ENCODE data around the gene SVBP. TPM values are rescaled to one million over a fixed set of nuclear protein-coding genes. Genes with fewer than 3 reads are reported as not detected.

SVBP gene
- total RNA-seq, 3 donors from 2014 or later = 14.9 to 20.3 (median 15.4) TPM

DNA sequence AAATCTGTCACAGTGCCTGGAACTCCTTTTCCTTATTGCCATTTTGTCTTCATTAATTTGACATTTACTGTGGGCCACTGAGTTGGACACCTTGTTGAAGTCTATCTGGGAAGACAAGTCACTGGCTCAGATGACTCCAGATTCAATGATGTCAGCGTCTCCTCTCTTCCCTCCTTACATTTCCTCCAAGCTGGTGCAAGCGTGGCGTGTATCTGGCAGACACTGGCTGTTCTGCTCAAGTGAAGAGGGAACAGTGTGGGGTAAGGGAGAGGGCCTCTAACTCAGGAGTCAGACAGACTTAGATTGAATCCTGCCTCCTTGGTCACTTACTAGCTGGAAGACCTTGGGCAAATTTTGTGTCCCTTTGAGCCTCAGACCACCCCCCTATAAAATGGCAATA lies 20.5 kb upstream of the SVBP start:
- Histone ChIP-seq H3K36me3 (ENCODE audit: low read depth) (no peaks in the 10 kb centered on the region), H3K9me3 (no peaks in the 10 kb centered on the region), H3K4me1 (ENCODE audit: low read depth) (no peaks in the 10 kb centered on the region), H3K4me3 (no peak overlapping the region)
- ATAC-seq (no peak), DNase-seq (no peak)
- TF ChIP-seq, protein P1, sequence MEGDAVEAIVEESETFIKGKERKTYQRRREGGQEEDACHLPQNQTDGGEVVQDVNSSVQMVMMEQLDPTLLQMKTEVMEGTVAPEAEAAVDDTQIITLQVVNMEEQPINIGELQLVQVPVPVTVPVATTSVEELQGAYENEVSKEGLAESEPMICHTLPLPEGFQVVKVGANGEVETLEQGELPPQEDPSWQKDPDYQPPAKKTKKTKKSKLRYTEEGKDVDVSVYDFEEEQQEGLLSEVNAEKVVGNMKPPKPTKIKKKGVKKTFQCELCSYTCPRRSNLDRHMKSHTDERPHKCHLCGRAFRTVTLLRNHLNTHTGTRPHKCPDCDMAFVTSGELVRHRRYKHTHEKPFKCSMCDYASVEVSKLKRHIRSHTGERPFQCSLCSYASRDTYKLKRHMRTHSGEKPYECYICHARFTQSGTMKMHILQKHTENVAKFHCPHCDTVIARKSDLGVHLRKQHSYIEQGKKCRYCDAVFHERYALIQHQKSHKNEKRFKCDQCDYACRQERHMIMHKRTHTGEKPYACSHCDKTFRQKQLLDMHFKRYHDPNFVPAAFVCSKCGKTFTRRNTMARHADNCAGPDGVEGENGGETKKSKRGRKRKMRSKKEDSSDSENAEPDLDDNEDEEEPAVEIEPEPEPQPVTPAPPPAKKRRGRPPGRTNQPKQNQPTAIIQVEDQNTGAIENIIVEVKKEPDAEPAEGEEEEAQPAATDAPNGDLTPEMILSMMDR (IDR thresholded peaks at IDR 0.05) = no peak
- intact Hi-C loops (cut with DNase I, micrococcal nuclease) = no loop called here

DNA sequence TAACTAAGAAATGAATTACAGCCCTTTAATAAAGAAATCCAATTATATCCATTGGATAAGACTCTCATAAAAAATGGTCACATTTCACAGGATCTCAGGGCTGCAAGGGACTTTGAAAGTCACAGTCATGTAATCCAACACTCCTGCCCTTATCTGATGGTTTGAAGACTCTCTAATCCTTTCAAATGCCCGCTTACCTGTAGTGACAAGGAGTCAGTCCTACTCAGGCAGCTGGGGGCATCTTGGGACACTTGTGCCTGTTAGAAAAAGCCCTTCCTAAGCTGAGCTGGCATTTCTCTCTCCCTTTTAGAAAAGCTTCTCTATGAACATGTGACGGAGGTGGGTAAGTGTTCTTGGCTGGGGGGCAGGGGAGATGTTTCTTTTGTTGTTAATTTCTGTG lies 18.2 kb upstream of the SVBP start:
- TF ChIP-seq, protein P1 (IDR thresholded peaks at IDR 0.05) = no peak
- intact Hi-C loops (cut with DNase I, micrococcal nuclease) = no loop called here
- no peaks in the 10 kb centered on the region for H3K9me3 ChIP-seq
- no peaks in the 10 kb centered on the region for H3K36me3 ChIP-seq (ENCODE audit: low read depth)
- no peak for ATAC-seq
- no peak overlapping the region for H3K4me3 ChIP-seq
- no peaks in the 10 kb centered on the region for H3K4me1 ChIP-seq (ENCODE audit: low read depth)
- DNase-seq = no peak

DNA sequence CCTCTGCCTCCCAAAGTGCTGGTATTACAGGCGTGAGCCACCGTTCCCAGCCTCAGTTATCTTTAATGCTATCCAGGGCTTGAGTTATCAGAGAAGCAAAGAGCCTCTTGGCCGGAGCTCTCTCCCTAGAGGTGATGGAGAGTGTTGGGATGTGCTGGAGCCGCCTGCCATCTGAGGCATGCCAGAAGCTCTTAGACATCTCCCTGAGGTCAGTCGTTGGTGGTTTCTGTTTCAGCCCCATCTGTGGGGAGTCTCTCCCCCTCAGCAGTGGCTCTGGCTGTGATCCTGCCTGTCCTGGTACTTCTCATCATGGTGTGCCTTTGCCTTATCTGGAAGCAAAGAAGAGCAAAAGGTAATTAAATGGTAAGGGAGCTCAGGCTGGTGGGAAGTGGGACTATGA lies 17.6 kb upstream of the SVBP start:
- ATAC-seq (no peak), DNase-seq (no peak)
- Histone ChIP-seq H3K4me3 (no peak overlapping the region), H3K4me1 (ENCODE audit: low read depth) (no peaks in the 10 kb centered on the region), H3K36me3 (ENCODE audit: low read depth) (no peaks in the 10 kb centered on the region), H3K9me3 (no peaks in the 10 kb centered on the region)
- TF ChIP-seq, protein P1 (IDR thresholded peaks at IDR 0.05) = no peak
- intact Hi-C loops (cut with DNase I, micrococcal nuclease) = no loop called here

DNA sequence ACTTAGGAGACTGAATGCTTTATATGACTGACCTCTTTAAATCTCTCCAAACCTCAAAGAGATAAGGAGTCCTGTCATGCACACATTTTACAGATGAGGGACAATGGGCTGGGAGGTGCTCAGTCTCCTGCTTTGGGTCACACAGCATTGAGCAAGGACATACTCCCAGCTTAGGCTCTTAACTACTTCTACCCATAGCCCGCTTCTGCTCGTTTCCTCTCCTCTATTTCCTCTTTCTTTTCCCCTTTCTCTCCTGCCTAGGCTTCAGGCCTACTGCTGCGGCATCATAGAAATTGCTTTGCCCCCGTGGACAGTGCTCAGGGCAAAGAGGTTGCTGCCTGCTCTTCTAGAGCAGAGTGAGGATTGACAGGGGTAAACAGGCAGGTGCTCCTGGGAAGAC lies 16.8 kb upstream of the SVBP start:
- Histone ChIP-seq H3K4me3 (no peak overlapping the region), H3K9me3 (no peaks in the 10 kb centered on the region), H3K36me3 (ENCODE audit: low read depth) (no peaks in the 10 kb centered on the region), H3K4me1 (ENCODE audit: low read depth) (no peaks in the 10 kb centered on the region)
- no peak for DNase-seq
- intact Hi-C loops (cut with DNase I, micrococcal nuclease) = no loop called here
- TF ChIP-seq, protein P1 (IDR thresholded peaks at IDR 0.05) = no peak
- ATAC-seq = no peak

DNA sequence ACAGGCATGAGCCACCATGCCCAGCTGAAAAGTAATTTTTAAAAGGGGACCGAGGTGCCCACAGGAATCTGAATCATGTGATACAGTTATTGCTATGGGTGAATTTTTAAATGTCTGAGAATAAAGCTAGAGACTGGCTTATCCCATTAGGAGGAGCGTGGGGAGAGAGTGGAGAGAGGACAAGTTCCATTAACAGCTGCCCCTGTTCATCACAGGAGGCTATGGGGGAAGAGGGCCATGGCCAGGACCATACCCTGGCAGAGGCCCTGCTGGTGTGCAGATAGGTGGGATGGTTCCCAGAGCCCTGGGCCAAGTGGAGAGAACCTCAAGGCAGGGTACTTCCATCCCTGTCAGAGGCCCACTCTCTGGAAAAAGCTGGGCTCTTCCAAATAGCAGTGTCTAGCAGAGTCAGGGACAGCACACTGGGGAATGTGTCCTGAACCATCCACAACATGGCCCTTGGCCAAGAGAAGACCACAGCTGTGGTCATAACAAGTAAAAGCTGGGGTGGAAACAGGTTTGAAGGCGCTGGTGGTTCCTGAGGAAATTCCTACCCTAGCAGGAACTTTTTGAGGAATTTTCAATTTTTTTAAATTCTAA lies 15.5 kb upstream of the SVBP start:
- H3K4me3 ChIP-seq = no peak overlapping the region
- no peaks in the 10 kb centered on the region for H3K4me1 ChIP-seq (ENCODE audit: low read depth)
- DNase-seq = no peak
- H3K9me3 ChIP-seq = no peaks in the 10 kb centered on the region
- intact Hi-C loops (cut with DNase I, micrococcal nuclease) = no loop called here
- no peaks in the 10 kb centered on the region for H3K36me3 ChIP-seq (ENCODE audit: low read depth)
- no peak for ATAC-seq
- TF ChIP-seq, protein P1 (IDR thresholded peaks at IDR 0.05) = no peak

DNA sequence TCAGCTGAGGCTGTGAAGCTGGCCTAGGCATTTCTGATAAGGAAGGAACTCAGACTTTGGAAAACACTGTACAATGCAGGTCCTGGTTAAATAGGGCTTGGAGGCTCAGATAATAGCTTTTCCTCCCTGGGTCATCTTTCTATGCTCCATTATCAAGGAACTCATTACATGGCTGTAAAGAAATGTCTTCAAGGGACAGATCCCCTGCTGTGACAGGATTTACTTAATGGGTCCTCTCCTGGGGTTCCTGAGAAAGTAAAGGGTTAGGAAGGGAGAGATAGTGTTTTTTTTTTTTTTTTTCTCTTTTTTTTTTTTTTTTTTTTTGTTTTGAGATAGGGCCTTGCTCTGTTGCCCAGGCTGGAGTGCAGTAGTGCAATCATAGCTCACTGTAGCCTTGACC lies 14.1 kb upstream of the SVBP start:
- H3K4me1 ChIP-seq (ENCODE audit: low read depth) = no peaks in the 10 kb centered on the region
- TF ChIP-seq, protein P1 (IDR thresholded peaks at IDR 0.05) = no peak
- H3K4me3 ChIP-seq = no peak overlapping the region
- DNase-seq (no peak), ATAC-seq (no peak)
- no peaks in the 10 kb centered on the region for H3K9me3 ChIP-seq
- no peaks in the 10 kb centered on the region for H3K36me3 ChIP-seq (ENCODE audit: low read depth)
- intact Hi-C loops (cut with DNase I, micrococcal nuclease) = no loop called here
